ENCODE measurements around the gene CCL13.

The CCL13 gene

GRCh38 chr17:34384822-34385605, 28.7 kb downstream of the CCL13 start:
- DNase-seq (ENCODE audit: low spot score): no peak

- DNase-seq (ENCODE audit: low spot score): no peak
These were observed 30.0 kb downstream of the CCL13 start for GRCh38 chr17:34386343-34386696.

DNA sequence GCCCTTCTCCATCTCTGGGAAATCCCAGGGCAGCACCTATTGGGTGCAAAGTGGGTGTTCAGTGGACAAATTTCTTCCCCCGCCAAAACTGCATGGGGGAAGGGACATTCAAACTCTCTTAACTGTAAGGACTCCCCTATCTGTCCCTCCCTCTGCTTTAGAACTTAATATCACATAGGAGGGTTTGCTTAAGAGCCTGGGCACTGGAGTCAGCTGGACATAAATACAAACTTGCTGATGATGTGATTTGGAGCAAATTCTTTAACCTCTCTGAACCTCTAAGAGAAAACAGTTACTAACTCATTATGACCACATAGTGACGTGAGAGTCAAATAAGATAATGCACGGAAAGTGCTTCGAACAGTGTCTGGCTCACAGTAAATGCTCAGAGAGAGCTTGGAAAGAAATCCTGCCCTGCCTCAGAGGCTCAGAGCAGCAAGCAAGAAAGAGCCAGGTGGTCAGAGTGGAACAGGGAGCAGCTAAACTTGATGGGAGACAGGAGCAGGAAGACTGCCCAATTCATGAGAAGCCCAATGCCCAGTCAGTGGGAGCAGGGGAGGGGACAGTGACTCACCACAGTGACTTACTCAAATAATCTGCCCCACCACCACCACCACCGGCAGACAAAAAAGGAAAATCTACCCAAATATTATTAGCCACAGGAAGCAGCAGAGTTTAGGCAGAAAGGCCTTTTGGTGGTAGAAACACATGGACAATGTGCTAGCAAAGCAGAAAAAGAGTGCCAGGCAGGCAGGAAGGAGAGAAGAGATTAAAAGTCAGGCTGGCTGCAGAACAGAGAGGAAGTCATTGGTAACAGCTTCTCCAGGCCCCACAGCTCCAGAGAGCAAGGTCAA, 30.6 kb downstream of the CCL13 start:
- no peak for DNase-seq (ENCODE audit: low spot score)

DNA sequence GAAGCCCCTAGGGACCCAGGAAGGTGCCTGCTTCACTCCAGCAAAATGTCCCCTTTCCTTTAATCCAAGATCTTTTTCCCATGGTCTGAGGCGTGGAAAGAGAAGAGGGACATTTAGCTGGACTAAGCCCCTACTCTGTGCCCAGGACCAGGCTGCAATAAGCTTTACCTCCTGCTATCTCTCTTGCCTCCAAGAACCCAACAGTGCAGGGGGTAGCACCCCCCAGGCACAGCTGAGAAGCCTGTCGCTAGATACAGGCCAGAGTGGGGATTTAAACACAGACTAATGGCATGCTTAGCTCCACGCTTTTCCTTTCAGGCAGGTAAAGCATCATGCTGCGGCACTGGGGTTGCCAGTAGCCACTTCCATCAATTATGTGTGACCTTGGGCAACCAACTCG, 31.3 kb downstream of the CCL13 start:
- no peak for DNase-seq (ENCODE audit: low spot score)

- DNase-seq (ENCODE audit: low spot score): no peak
These were observed 33.0 kb downstream of the CCL13 start for GRCh38 chr17:34389126-34389750.

GRCh38 chr17:34390649-34391048, 34.4 kb downstream of the CCL13 start:
- DNase-seq (ENCODE audit: low spot score): no peak

- no peak for DNase-seq (ENCODE audit: low spot score)
These were observed 35.0 kb downstream of the CCL13 start for GRCh38 chr17:34391241-34391640.

DNA sequence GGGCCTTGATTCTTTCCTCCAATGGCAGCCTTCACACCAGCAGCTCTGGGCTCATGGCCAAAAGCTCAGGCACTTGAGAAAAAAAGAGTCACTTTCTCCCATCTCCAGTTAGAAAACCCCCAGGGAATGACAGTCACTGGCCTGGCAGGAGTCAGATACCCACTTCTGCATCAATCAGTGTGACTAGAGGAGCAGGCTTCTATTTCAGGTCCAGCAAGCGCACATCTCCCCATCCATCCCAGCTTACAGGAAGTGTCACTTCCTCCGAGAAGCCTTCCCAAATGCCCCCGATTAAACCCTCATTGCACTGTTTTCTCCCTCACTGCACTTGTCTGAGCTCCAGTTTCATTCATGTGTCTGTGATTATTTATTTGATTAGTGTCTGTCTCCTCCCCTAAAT, 37.1 kb downstream of the CCL13 start:
- no peak for DNase-seq (ENCODE audit: low spot score)

- no peak for DNase-seq (ENCODE audit: low spot score)
These were observed 41.0 kb downstream of the CCL13 start for GRCh38 chr17:34397265-34397664.

GRCh38 chr17:34398990-34399389, 42.7 kb downstream of the CCL13 start:
- DNase-seq (ENCODE audit: low spot score): no peak

- DNase-seq (ENCODE audit: low spot score): no peak
These were observed 43.4 kb downstream of the CCL13 start for GRCh38 chr17:34399725-34400124.

- DNase-seq (ENCODE audit: low spot score): no peak
These were observed 44.1 kb downstream of the CCL13 start for GRCh38 chr17:34400301-34400931.

DNA sequence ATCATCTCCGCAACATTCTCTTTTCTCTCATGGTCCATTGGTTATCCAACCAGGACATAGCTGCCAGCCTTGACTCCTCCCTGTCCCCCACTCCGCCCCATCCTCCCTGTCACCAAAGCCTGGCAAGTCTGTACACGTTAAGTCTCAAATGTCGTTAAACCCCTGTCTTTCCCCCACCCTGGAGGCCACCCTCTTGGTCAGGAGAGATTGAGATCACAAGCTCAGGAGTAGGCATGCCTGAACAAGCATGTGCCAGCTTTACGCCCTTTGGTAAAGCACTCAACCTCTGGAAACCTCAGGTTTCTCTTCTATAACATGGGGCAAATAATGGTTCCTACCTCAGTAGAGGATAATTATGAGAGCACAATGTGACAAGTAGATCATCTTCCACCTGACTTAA, 44.9 kb downstream of the CCL13 start:
- DNase-seq (ENCODE audit: low spot score): no peak

DNA sequence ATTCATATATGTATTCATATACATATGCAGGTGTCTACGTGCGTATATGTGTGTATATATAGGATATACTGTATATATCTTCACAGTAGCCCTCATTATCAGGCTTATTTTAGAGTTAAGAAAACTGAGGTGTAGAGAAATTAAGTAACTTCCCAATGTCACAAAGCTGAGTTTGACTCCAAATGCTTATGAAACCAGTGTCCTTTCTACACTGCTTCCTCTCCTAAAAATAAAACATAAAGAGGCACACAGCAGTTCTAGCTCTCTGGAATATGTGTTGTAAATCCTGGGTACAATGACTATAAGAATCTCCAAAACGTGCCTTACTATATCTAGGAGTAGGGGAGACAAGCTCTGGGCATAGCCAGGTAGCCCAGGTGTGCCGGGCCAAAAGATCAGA, 46.7 kb downstream of the CCL13 start:
- DNase-seq (ENCODE audit: low spot score): no peak

DNA sequence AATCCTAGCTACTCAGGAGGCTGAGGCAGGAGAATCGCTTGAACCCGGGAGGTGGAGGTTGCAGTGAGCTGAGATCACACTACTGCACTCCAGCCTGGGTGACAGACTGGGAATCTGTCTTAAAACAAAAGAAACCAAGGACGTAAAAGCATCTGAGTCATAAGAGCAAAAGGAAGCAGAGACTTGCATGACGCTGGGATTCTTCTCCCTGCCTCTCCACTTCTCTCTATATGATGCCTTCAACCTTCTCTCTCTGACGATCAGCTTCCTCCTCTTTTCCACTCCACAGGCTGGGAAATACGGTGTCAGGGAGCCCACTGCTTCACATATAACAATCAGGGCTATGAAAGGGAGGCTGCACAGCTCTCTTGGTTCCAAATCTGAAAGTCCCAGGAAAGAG, 49.9 kb downstream of the CCL13 start:
- DNase-seq (ENCODE audit: low spot score): no peak
